C1 segment of cervical spinal cord (tissue), 14 donors: ENCODE measurements around the gene COL4A2.
A peak's percentile ranks its signal among the peaks of the same experiment; 100 is the strongest.

Experiments used
- DNase-seq, 14 donors: peaks; one replicate each; lab custom pipeline; 2025; lab: John Stamatoyannopoulos, UW

The COL4A2 gene

DNA sequence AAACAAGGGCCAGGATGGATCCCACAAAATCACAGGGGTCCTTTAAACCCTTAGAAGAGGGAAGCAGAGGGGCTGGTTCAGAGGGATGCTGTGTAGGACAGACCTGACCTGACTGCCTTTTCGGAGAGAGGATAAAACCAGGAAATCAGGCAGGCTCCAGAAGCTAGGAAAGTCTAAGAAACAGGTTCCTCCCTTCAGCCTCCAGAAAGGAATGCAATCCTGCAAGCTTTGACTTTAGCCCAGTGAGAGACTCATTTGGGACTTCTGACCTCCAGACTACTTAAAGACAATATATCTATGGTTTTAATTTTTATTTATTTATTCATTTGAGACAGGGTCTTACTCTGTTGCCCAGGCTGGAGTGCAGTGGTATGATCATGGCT is 249.1 kb downstream of the COL4A2 start:
- DNase-seq, result no peak

DNA sequence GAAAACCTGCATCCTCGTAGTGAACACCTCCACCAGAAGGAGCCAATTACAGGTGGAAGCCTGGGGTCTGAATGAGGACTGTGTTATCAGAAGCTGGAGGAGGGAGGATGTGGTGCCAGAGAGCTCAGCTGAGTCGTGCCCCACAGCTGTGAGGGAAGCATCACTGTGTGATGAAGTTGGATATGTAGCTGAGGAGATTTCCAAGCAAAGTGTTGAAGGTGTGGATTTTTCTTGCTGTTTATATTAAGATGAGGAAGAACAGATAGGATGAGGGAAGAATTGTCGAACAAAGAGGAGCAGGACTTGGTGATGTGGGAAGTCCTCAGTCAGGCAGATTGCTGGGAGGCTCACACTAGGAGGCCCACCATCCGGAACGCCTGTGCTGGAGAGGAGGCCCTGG is 250.0 kb downstream of the COL4A2 start:
- DNase-seq, result no peak

DNA sequence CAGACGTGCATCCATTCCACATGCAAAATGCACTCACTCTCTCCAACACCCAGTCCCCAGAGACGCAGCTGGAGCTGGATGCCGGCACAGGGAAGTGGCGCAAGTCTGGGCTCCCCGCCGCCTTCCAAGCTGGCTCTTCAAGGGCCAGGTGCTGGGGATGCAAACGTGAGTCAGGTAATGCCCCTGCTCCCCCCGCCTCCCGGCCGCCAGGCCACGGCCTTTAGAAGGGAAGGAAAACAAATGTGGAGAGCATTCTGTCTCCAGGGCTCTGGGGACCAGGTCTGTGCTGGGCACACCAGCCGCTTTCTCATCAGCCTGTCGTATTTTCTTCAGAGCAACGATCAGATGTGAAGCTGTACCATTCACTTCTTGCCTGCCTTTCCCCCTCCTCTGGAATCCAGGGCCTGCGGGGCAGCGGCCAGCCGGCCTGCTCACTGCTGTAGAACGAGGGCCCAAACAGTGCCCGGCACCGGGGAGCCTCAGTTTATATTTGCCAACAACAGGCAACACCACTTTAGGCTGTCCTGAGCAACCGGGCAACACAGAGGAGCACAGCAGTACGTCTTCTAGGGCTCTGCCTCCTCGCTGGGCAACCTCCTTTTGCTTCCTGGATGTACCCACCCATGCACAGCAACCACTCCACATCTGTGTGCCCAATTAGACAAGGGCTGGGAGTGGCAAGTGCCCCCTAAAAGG is 250.7 kb downstream of the COL4A2 start:
- no peak for DNase-seq

DNA sequence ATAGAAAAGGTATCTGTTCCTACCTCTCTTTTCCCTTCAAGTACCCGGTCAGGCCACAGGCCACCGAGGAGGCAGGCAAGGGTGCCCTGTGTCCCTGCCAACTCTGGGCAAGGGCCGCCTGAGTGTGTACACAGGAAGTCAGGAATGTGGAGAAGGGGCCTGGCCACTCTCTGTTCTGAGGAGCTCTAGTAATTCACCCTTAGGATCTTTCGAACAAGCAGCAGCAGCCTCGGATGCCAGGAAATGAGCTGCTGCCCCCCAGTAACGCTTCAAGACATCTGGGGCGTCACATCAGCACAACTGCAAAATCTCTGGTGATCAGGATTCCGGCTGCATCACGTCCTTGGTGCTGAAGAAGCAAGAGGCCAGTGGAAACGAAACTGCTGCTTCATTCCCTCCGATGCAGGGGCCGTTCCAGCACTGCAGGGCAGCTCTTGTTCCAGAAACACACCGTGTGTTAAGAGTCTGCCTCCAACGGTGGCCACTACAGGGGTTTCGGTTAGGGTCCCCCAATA is 252.4 kb downstream of the COL4A2 start:
- DNase-seq, result peak in 7 of 14 donors; percentile 28 to 67 (median 47)

DNA sequence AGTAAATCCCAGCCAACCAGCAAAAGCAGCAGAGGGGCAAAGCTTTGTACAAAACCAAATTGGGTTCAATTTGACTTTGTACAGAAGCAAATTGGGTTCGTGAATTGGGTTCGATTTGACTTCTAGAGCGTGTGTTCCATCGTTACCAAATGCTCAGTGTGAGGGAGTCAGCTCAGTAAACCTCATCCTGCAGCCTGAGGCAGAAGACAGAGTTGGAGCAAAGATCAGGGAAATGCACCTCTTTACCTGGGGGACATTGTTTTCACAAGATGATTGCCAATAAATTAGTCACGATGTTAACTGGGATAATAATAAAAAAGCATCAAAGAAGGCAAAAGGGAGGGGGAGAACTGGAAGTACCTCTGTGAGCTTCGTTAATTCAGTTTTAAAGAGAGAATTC is 252.9 kb downstream of the COL4A2 start:
- DNase-seq, result no peak

DNA sequence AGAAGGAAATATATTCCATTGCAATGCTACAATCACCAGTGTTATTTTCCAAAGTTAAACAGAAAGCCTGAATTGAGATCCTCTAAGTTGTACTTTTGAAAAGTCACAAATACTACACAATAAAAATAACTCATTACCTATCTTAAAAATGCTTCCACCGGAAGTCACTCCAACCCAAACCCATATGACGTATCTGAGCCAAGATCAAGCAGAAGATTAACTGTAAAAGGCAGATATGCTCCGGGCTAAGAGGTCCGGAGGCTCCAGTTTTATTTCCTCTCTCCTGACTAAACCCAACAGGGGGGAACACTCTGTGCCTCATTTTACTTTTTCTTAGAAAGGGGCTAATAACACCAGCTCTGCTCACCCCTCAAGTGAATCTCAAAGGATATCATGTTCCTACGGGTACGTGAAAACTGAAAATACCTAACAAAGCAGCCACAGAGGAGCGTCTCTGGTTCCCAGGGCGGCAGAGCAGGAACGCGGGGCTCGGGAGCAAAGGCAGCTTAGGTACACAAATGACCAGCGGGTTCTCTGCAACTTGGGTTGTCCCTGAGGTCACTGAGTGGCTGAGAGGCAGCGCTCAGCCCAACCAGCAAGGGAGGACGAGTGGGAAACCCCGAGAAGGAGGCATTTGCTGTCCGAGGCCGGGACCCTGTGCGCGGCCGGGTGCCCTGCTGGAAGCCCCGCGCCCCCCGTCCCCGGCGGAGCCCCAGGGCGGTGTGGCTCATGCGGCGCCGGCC is 253.7 kb downstream of the COL4A2 start:
- DNase-seq, result peak in 2 of 14 donors; percentile 51

DNA sequence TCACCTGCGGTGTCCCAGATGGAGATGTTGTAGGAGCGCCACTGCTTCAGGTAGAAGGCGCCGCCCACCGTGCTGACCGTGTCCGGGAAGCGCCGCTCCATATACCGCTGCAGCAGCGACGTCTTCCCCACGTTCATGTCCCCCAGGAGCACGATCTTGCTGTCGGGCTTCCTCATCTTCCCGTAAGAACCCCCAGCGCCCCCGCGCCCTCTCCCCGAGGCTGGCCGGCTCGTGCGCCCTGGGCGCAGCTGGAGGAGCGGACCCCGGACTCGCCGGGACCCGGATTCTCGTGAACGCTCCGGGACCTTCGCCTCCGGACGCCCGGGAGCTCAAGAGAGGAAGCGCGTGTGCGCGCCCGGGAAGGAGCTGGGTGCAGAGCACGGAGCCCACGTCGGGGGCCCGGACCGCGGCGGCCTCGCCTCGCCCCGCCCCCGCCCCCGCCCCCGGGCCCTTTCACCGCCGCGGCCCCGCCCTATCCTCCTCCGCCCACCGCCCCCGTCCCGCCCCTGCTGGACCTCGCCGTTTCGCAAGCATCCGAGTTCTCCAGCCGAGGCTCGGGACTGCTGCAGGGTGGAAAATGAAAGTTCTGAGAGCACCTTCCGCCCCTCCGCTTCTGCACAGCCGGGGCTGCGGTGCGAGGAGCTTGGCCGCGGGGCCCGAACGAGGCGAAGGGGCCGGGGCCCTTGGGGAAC is 254.4 kb downstream of the COL4A2 start, which contains the start of gene RAB20:
TSS of gene RAB20 (minus strand) at position 379 of the 692 bp plus-strand sequence. CDS start at position 176, 203 bp downstream.
- DNase-seq, result peak in 11 of 14 donors; percentile 15 to 78 (median 49)

DNA sequence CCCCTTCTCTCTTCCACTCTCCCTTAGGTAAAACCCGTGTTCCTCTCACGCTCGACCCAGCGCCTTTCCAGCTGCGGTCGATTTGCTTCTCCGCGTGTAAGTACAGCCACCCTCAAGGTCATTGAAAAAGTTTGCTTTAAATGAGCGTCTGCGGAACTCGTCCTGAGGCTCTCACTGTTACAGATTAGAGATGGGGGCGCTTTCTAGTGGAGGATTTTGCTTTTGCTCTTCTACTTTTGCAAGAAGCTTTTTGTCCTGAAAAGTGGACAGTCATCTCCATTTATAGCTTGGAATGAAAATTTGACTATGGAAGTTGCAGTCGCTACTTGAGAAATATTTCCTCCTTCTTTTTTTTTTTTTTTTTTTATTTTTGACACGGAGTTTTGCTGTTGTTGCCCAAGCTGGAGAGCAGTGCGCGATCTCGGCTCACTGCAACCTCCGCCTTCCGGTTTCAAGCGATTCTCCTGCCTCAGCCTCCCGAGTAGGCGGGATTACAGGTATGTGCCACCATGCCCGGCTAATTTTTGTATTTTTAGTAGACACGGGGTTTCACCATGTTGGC is 255.0 kb downstream of the COL4A2 start:
- DNase-seq, result no peak
